ENCODE measurements around the gene TCF25. TPM values are rescaled to one million over a fixed set of nuclear protein-coding genes. Genes with fewer than 3 reads are reported as not detected.

TCF25 gene
- total RNA-seq, 2 experiments from 2014 or later, result 126 to 127 TPM

Other genes with a start within 250 kb of the TCF25 start
- 10 to 100 TPM; 70.7 to 73.9 TPM for gene CHMP1A, start 215.9 kb upstream of the TCF25 start, total RNA-seq
- gene SPATA33, start 215.8 kb upstream of the TCF25 start, total RNA-seq, result 10 to 100 TPM in 1 of 2 experiments, 1 to 10 TPM in 1; 7.0 to 10.2 TPM
- 10 to 100 TPM; 72.9 to 77.0 TPM for gene CDK10, start 186.9 kb upstream of the TCF25 start, total RNA-seq
- gene SPATA2L, start 171.9 kb upstream of the TCF25 start, total RNA-seq, result 1 to 10 TPM; 3.2 to 3.3 TPM
- gene VPS9D1, start 152.7 kb upstream of the TCF25 start, total RNA-seq, result 1 to 10 TPM; 1.6 TPM
- gene ZNF276, start 152.1 kb upstream of the TCF25 start, total RNA-seq, result 10 to 100 TPM; 24.7 to 24.9 TPM
- 10 to 100 TPM; 79.7 to 88.2 TPM for gene FANCA, start 56.9 kb upstream of the TCF25 start, total RNA-seq
- under 1 TPM; 0.14 to 0.52 TPM for gene SPIRE2, start 45.1 kb upstream of the TCF25 start, total RNA-seq
- 1 to 10 TPM; 1.4 TPM for gene MC1R, start 45.3 kb downstream of the TCF25 start, total RNA-seq
- not detected for gene TUBB3, start 49.8 kb downstream of the TCF25 start, total RNA-seq
- gene DEF8, start 75.2 kb downstream of the TCF25 start, total RNA-seq, result 10 to 100 TPM; 21.1 to 22.0 TPM
- 1 to 10 TPM in 1 of 2 experiments, under 1 TPM in 1; 0.82 to 1.0 TPM for gene DBNDD1, start 145.9 kb downstream of the TCF25 start, total RNA-seq
- not detected for gene PRDM7, start 203.7 kb downstream of the TCF25 start, total RNA-seq

All from activated naive CD8-positive, alpha-beta T cell treated with anti-CD3 and anti-CD28 coated beads for 36 hours (primary cell).